HepG2 (cell line): Measurements from ENCODE around the gene TAS1R3. TPM values are rescaled to one million over a fixed set of nuclear protein-coding genes. Genes with fewer than 3 reads are reported as not detected.
A peak's percentile ranks its signal among the peaks of the same experiment; 100 is the strongest.

ENCODE experiments used
- CREBL2 ChIP-seq: sonication (generic); formaldehyde crosslinking; IDR thresholded peaks from 2 replicates; pipeline ENCODE4 v1.8.1; 2023; ENCODE audit warnings: missing genetic modification reagents, mild to moderate bottlenecking, borderline replicate concordance
- FOXJ3 ChIP-seq: sonication (generic); formaldehyde crosslinking; IDR thresholded peaks from 2 replicates; pipeline ENCODE4 v1.4.0; 2020; ENCODE audit warnings: missing genetic modification reagents, mild to moderate bottlenecking, borderline replicate concordance
- FOXK1 ChIP-seq: sonication (generic); formaldehyde crosslinking; IDR thresholded peaks from 2 replicates; pipeline ENCODE4 v1.4.0; 2020; ENCODE audit warnings: low read depth, missing genetic modification reagents, borderline replicate concordance
- FUBP1 ChIP-seq: sonication (generic); formaldehyde crosslinking; IDR thresholded peaks from 2 replicates; pipeline ENCODE4 v1.5.1; 2020; ENCODE audit warnings: missing genetic modification reagents, mild to moderate bottlenecking, borderline replicate concordance
- IRF1 ChIP-seq: sonication (generic); formaldehyde crosslinking; IDR thresholded peaks from 2 replicates; pipeline ENCODE4 v1.4.0; 2020; ENCODE audit warnings: low read depth, mild to moderate bottlenecking, missing genetic modification reagents
- NFAT5 ChIP-seq: sonication (generic); formaldehyde crosslinking; IDR thresholded peaks from 2 replicates; pipeline ENCODE4 v1.4.0; 2020; ENCODE audit warnings: missing genetic modification reagents
- NFKB2 ChIP-seq: sonication (generic); formaldehyde crosslinking; IDR thresholded peaks from 2 replicates; pipeline ENCODE4 v1.4.0; 2020; ENCODE audit warnings: missing genetic modification reagents, borderline replicate concordance
- SMAD9 ChIP-seq: sonication (generic); formaldehyde crosslinking; IDR thresholded peaks from 2 replicates; pipeline ENCODE4 v1.5.1; 2020; ENCODE audit warnings: mild to moderate bottlenecking, missing genetic modification reagents
- SRY ChIP-seq: sonication (generic); formaldehyde crosslinking; IDR thresholded peaks from 2 replicates; pipeline ENCODE4 v1.8.0; 2022; ENCODE audit warnings: mild to moderate bottlenecking, missing genetic modification reagents
- ZFP62 ChIP-seq: sonication (generic); formaldehyde crosslinking; IDR thresholded peaks from 2 replicates; pipeline ENCODE4 v1.4.0; 2020; ENCODE audit warnings: missing genetic modification reagents
- ZMAT3 ChIP-seq: sonication (generic); formaldehyde crosslinking; conservative IDR thresholded peaks from 2 replicates; pipeline ENCODE4 v1.7.0; 2021; ENCODE audit warnings: missing genetic modification reagents
- ZNF12 ChIP-seq: sonication (generic); formaldehyde crosslinking; IDR thresholded peaks from 2 replicates; pipeline ENCODE4 v1.5.0; 2020; ENCODE audit warnings: missing genetic modification reagents
- ZNF414 ChIP-seq: sonication (generic); formaldehyde crosslinking; IDR thresholded peaks from 2 replicates; pipeline ENCODE4 v1.5.0; 2020; ENCODE audit warnings: missing genetic modification reagents
- ZNF607 ChIP-seq: sonication (generic); formaldehyde crosslinking; IDR thresholded peaks from 2 replicates; pipeline ENCODE4 v1.5.1; 2020; ENCODE audit warnings: missing genetic modification reagents, mild to moderate bottlenecking, borderline replicate concordance
- ZNF674 ChIP-seq: sonication (generic); formaldehyde crosslinking; IDR thresholded peaks from 2 replicates; pipeline ENCODE4 v1.5.0; 2020; ENCODE audit warnings: low read depth, mild to moderate bottlenecking, missing genetic modification reagents
- ZNF775 ChIP-seq: sonication (generic); formaldehyde crosslinking; IDR thresholded peaks from 2 replicates; pipeline ENCODE4 v1.4.0; 2020; ENCODE audit warnings: missing genetic modification reagents, mild to moderate bottlenecking, moderate library complexity, borderline replicate concordance
- ZSCAN25 ChIP-seq: sonication (generic); formaldehyde crosslinking; IDR thresholded peaks from 2 replicates; pipeline ENCODE4 v1.8.0; 2022; ENCODE audit warnings: mild to moderate bottlenecking, missing genetic modification reagents
- polyA plus RNA-seq, 8 experiments: library from polyadenylated mRNA; depleted of rRNA in 3 of 8; stranded (reverse) in 7 of 8; unstranded in 1 of 8; fragments of >200 nt; fragmentation: Illumina TruSeq in 4 of 8; extraction: Trizol in 4 of 8; gene quantifications; 2 replicates each; pipeline versions ENCODE4 v1.2.1 to v1.2.3, GENCODE V29; 2011 to 2016; ENCODE audit warnings: low read depth in 4 of 8, missing spikeins in 1 of 8, mixed read lengths in 1 of 8; ENCODE audit not compliant: insufficient read depth in 1 of 8
- total RNA-seq, 5 experiments: library from RNA; depleted of rRNA; stranded (reverse); fragments of >200 nt; fragmentation: Illumina TruSeq; extraction: Trizol; gene quantifications; 2 replicates each; pipeline ENCODE4 v1.2.3, GENCODE V29; 2016; ENCODE audit warnings: low read depth in 1 of 5

Gene TAS1R3
- total and polyA plus RNA-seq, 2 of the 13 experiments (the other 11 are each of a cell fraction or from before 2014, with no cell fraction given): 0.13 to 0.15 TPM

- TF ChIP-seq ZMAT3 (CRISPR knock-in tag) (peak; percentile 79; the same call in 1 of the 2 replicates), ZNF414 (CRISPR knock-in tag) (no peak), CREBL2 (CRISPR knock-in tag) (no peak), SMAD9 (no peak), ZFP62 (CRISPR knock-in tag) (no peak), ZNF674 (CRISPR knock-in tag) (no peak), FOXJ3 (CRISPR knock-in tag) (no peak), IRF1 (CRISPR knock-in tag) (no peak), FUBP1 (CRISPR knock-in tag) (no peak), NFKB2 (CRISPR knock-in tag) (no peak; the same call in 1 of the 2 replicates), ZNF12 (CRISPR knock-in tag) (no peak), ZNF607 (no peak), ZNF775 (CRISPR knock-in tag) (no peak), ZSCAN25 (no peak), NFAT5 (0 out of 2 replicates have a peak, but pooled peaks have one; percentile 34), SRY (CRISPR knock-in tag) (no peak), FOXK1 (CRISPR knock-in tag) (no peak)
These were observed 16.8 kb downstream of the TAS1R3 start (continued) for GRCh38 chr1:1347663-1348419.
